A549 (cell line): ENCODE measurements around the gene SMAD3. TPM values are rescaled to one million over a fixed set of nuclear protein-coding genes. Genes with fewer than 3 reads are reported as not detected.

Experiments
- ATAC-seq, 2 experiments: fragments of 200-7000 bp in 1 of 2; fragments of >200 bp in 1 of 2; cut with Nextera tagmentation in 1 of 2; cut with Tn5 transposase in 1 of 2; 3 replicates each; pipeline versions ENCODE4 v1.8.0 to v1.9.1; 2018 to 2020; ENCODE audit warnings: mild to moderate bottlenecking in 1 of 2, moderate library complexity in 1 of 2
- CTCF ChIA-PET: fragments of 300-600 bp; sonication (Branson Sonifier 250); formaldehyde crosslinking; extraction: SDS; loops from one replicate; lab custom pipeline; 2021; ENCODE audit warnings: antibody characterized with exemption, inconsistent platforms; lab: Yijun Ruan, JAX
- POLR2A ChIA-PET: fragments of 350-600 bp; formaldehyde crosslinking; extraction: SDS; loops from one replicate; lab custom pipeline; 2021; ENCODE audit warnings: antibody characterized with exemption, inconsistent platforms; lab: Yijun Ruan, JAX
- DNase-seq, 2 experiments: peaks; one replicate each; pipeline versions ENCODE4 v3.0.0 to v3.0.0-alpha.2; 2011 to 2016; ENCODE audit warnings: low read depth in 1 of 2, low spot score in 1 of 2
- FAIRE-seq: peaks from 2 replicates; lab custom pipeline; 2011; peaks lifted over from hg19 to GRCh38; lab: Jason Lieb, UNC
- H3K27ac ChIP-seq, 2 experiments: fragments of >200 bp; sonication (Bioruptor Twin); formaldehyde crosslinking; 3 replicates each; pipeline ENCODE4 v1.5.1; 2016 to 2017
- H3K4me1 ChIP-seq: fragments of >200 bp; sonication (Bioruptor Twin); formaldehyde crosslinking; 3 replicates; pipeline ENCODE4 v1.6.1; 2016
- H3K4me2 ChIP-seq: fragments of >200 bp; sonication (Bioruptor Twin); formaldehyde crosslinking; 3 replicates; pipeline ENCODE4 v1.6.1; 2016
- H3K4me3 ChIP-seq: fragments of >200 bp; sonication (Bioruptor Twin); formaldehyde crosslinking; 3 replicates; pipeline ENCODE4 v1.5.1; 2016
- H3K9me3 ChIP-seq: fragments of >200 bp; sonication (Bioruptor Twin); formaldehyde crosslinking; 3 replicates; pipeline ENCODE4 v1.6.1; 2016
- CTCF ChIP-seq: fragments of >200 bp; sonication (Bioruptor Twin); formaldehyde crosslinking; IDR thresholded peaks from 3 replicates; pipeline ENCODE4 v1.5.1; 2016
- ESRRA ChIP-seq: fragments of 150-350 bp; IDR thresholded peaks from 2 replicates; pipeline ENCODE4 v1.6.1; 2014; ENCODE audit warnings: mild to moderate bottlenecking, low read length, borderline replicate concordance
- FOSL2 ChIP-seq, 2 experiments: fragments of 450-650 bp in 1 of 2; fragments of >200 bp in 1 of 2; sonication (Bioruptor Twin) in 1 of 2; formaldehyde crosslinking; IDR thresholded peaks; 2 replicates each; pipeline versions ENCODE4 v1.5.0 to v1.6.1; 2016 to 2020; ENCODE audit warnings: mild to moderate bottlenecking in 1 of 2, moderate library complexity in 1 of 2
- HES2 ChIP-seq: fragments of >200 bp; sonication (Bioruptor Twin); formaldehyde crosslinking; IDR thresholded peaks from 2 replicates; pipeline ENCODE4 v1.6.1; 2016
- HOXA7 ChIP-seq: fragments of 250-450 bp; sonication (Bioruptor Pico); IDR thresholded peaks from 2 replicates; pipeline ENCODE4 v1.5.0; 2020; ENCODE audit warnings: mild to moderate bottlenecking, moderate library complexity
- HOXB5 ChIP-seq: fragments of 250-450 bp; sonication (Bioruptor Pico); IDR thresholded peaks from 2 replicates; pipeline ENCODE4 v1.5.0; 2020; ENCODE audit warnings: mild to moderate bottlenecking, moderate library complexity
- JUNB ChIP-seq: fragments of >200 bp; sonication (Bioruptor Twin); formaldehyde crosslinking; IDR thresholded peaks from 2 replicates; pipeline ENCODE4 v1.6.1; 2016
- MAZ ChIP-seq: fragments of 150-350 bp; IDR thresholded peaks from 2 replicates; pipeline ENCODE4 v1.6.1; 2014; ENCODE audit warnings: antibody characterized with exemption, low read depth, low read length, borderline replicate concordance
- MYC ChIP-seq: IDR thresholded peaks from 2 replicates; pipeline ENCODE4 v1.6.1; 2012; ENCODE audit warnings: mild to moderate bottlenecking, inconsistent platforms, low read length, improper control_type of control experiment, borderline replicate concordance
- NFE2L2 ChIP-seq: fragments of 150-350 bp; conservative IDR thresholded peaks from 2 replicates; pipeline ENCODE4 v1.6.1; 2014; ENCODE audit warnings: low read length
- POLR2AphosphoS2 ChIP-seq: conservative IDR thresholded peaks from 2 replicates; pipeline ENCODE4 v1.6.1; 2012; ENCODE audit warnings: low read length, improper control_type of control experiment, inconsistent platforms
- RAD21 ChIP-seq, 2 experiments: fragments of >200 bp in 1 of 2; sonication (Bioruptor Twin) in 1 of 2; formaldehyde crosslinking in 1 of 2; IDR thresholded peaks in 1 of 2; conservative IDR thresholded peaks in 1 of 2; 2 replicates in 1 of 2; 3 replicates in 1 of 2; pipeline ENCODE4 v1.6.1; 2012 to 2018; ENCODE audit warnings: inconsistent platforms in 1 of 2
- SMC3 ChIP-seq: fragments of >200 bp; sonication (Bioruptor Twin); formaldehyde crosslinking; IDR thresholded peaks from 3 replicates; pipeline ENCODE4 v1.6.1; 2018; ENCODE audit warnings: inconsistent platforms
- SREBF2 ChIP-seq: fragments of 450-650 bp; IDR thresholded peaks from 2 replicates; pipeline ENCODE4 v1.6.1; 2014; ENCODE audit warnings: mild to moderate bottlenecking, moderate library complexity
- ZNF302 ChIP-seq: fragments of 250-450 bp; sonication (Bioruptor Pico); IDR thresholded peaks from 2 replicates; pipeline ENCODE4 v1.9.0; 2021; ENCODE audit warnings: inconsistent platforms, mild to moderate bottlenecking, moderate library complexity
- WGBS: methylation state at CpG from one replicate; pipeline ENCODE4 v1.1.6; 2017; ENCODE audit errors: missing lambda C conversion rate; 5-methylcytosine and 5-hydroxymethylcytosine counted together
- polyA plus RNA-seq, 4 experiments: library from polyadenylated mRNA; depleted of rRNA in 3 of 4; stranded (reverse); fragments of >200 nt; fragmentation: RNase III in 1 of 4; extraction: RNeasy Plus Mini Kit Qiagen cat#74134 plus additional on column Dnase treatment in 1 of 4; gene quantifications; 2 replicates in 3 of 4; 3 replicates in 1 of 4; pipeline ENCODE4 v1.2.3, GENCODE V29; 2011 to 2017
- TF ChIP-seq, protein P1 (sequence below): IDR thresholded peaks from 2 replicates; pipeline ENCODE4 v1.6.1; 2012

Gene SMAD3
- polyA plus RNA-seq, 2 of the 4 experiments (the other 2 are of a cell fraction) = 74.6 to 77.2 TPM

DNA sequence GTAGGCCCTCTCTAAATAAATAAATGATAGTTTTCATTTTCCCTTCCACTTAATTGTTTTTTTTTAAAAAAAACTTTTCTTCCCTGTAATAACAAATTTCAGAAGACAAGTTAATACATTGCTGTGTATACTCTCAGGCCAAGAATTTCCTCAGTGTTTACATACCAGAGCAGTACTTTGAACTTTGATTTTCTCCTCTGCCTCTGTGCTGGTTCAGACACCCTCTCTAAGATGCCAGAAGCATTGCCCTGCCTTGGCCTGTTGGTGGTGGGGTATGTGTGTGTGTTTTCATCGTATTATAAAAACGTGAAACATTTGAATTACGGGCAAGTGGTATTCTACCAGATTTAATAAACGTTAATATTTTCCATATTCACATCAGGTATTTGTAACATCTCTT, 70.1 kb downstream of the SMAD3 start (continued):
- TF ChIP-seq RAD21 (conservative IDR thresholded peaks at IDR 0.05 in 1 of 2, IDR thresholded peaks at IDR 0.05 in 1 of 2) (peak; percentile 34 to 49; a peak in 4 of 5 replicates), SMC3 (peak; percentile 42; the same call in 2 of the 3 replicates), NFE2L2 (no peak), FOSL2 (IDR thresholded peaks at IDR 0.05) (no peak), FOSL2 (CRISPR knock-in tag; IDR thresholded peaks at IDR 0.05) (0 out of 2 replicates have a peak, but pooled peaks have one; percentile 41), HOXB5 (CRISPR knock-in tag) (peak; percentile 70; the same call in 1 of the 2 replicates), ESRRA (no peak; the same call in 1 of the 2 replicates), CTCF (peak; percentile 31), ZNF302 (CRISPR knock-in tag) (no peak), MYC (0 out of 2 replicates have a peak, but pooled peaks have one; percentile 44)
- TF ChIP-seq, protein P1, sequence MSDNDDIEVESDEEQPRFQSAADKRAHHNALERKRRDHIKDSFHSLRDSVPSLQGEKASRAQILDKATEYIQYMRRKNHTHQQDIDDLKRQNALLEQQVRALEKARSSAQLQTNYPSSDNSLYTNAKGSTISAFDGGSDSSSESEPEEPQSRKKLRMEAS = peak; percentile 57

DNA sequence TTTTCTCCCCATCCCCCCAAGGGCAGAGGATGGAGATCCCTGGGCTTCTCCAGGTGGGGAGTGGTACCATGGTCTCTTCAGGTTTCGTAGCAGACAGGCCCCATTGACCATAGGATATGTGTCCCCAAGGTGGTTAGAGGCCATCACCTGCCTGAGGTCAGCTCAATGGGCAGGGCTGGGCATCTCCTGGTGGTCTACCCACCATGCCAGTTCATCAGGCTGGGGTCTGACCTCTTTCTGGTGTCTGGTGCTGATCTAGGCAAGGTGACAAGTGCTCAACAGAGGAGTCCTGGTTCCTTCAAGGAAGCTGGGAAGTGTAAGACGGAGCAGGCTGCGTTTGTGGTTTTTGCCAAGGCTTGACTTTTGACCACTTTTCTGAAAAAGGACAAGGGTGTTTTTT, 71.4 kb downstream of the SMAD3 start:
- 87% methylated on average over 3 of the region's 3 CpGs for WGBS
- Histone ChIP-seq H3K4me3 (no peak overlapping the region), H3K9me3 (no peaks in the 10 kb centered on the region), H3K4me2 (peak overlapping the region; percentile 90), H3K4me1 (peaks cover 100% of the 10 kb centered on the region), H3K27ac (peak overlapping the region; percentile 92)
- DNase-seq (no peak), FAIRE-seq (no peak), ATAC-seq (no peak)
- CTCF ChIA-PET = interaction anchor here (1.0 to 6.5 kb wide), 6 partner anchors 9 to 190 kb away, joined by 3 to 46 read pairs (median 4); partner anchors contain the start of genes AAGAB and IQCH
- TF ChIP-seq ZNF302 (CRISPR knock-in tag) = no peak
- no peak for TF ChIP-seq HES2
- TF ChIP-seq, protein P1 = no peak
- no peak for TF ChIP-seq SMC3
- 0 out of 2 replicates have a peak, but pooled peaks have one; percentile 58 for TF ChIP-seq POLR2AphosphoS2
- no peak for TF ChIP-seq MAZ
- no peak for TF ChIP-seq SREBF2
- POLR2A ChIA-PET = no interaction called here

- WGBS = 84% methylated on average over 1 of the region's 1 CpG
- ATAC-seq (no peak), DNase-seq (no peak), FAIRE-seq (peak; percentile 7)
- peak overlapping the region; percentile 92 for H3K27ac ChIP-seq
- H3K9me3 ChIP-seq = no peaks in the 10 kb centered on the region
- H3K4me1 ChIP-seq = peaks cover 100% of the 10 kb centered on the region
- ChIA-PET CTCF (interaction anchor here (0.6 to 6.5 kb wide), 6 partner anchors 8 to 191 kb away, joined by 3 to 46 read pairs (median 4); no protein-coding TSS in a partner anchor), POLR2A (no interaction called here)
- H3K4me2 ChIP-seq = peak overlapping the region; percentile 90
- H3K4me3 ChIP-seq = no peak overlapping the region
- TF ChIP-seq JUNB (no peak), HOXA7 (CRISPR knock-in tag) (0 out of 2 replicates have a peak, but pooled peaks have one; percentile 15)
Observed at GRCh38 chr15:67137319-67137718, 71.9 kb downstream of the SMAD3 start.
